ENCODE results near the gene CHERP. TPM values are rescaled to one million over a fixed set of nuclear protein-coding genes. Genes with fewer than 3 reads are reported as not detected.

The CHERP gene
- total and polyA plus RNA-seq, 2 of the 13 experiments (the other 11 are each of a cell fraction or from before 2014, with no cell fraction given) = 4.3 to 5.4 TPM

DNA sequence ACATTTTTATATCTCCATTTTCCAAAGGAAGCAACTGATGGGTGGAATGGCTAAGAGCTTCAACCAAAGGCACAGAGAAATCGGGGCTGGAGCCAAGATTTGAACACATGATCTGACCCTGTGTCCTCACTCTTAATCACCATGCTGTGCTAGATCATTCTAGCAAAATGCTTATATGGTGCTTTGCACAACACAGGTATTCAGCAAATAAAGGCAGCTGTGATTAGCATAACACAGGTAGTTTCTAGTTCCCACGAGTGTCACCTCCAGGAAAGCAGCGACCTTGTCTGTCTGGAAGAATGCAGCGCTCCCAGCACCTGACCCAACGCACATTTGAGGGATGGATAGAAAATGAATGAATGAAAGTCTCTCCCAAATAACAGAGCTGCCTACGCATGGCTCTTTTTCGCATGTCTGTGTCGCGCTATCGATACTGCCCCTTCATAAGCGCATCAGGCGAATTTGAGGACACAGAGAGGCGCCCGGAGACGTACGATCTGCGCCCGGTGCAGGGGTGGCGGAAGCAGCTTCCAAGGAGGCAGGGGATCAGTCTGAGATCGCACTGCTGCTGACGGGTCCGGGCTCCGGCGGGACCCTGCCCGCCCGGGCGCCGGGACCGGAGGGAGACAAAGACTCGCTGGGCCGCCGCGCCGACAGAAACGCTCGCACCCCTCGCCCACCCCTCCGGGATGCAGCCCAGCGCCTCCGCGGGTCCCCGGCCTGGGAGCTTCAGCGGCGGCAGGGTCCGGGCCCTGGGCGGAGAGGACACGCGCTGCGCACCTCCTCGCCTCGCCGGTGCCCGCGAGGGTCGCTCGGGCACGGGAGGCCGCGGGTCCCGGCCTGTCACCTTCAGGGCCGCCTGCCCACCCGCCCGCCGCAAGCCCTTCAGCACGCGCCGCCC is 71.1 kb downstream of the CHERP start:
- ATAC-seq (peak; percentile 6; the same call in 2 of the 3 replicates), DNase-seq (ENCODE audit: low spot score) (no peak), FAIRE-seq (no peak)
- TSS peak; percentile 66 for BruUV-seq (replicated peaks)
- no peaks in the 10 kb centered on the region for H3K27me3 ChIP-seq (ENCODE audit: control insufficient read depth in 1 of 2, insufficient read depth in 2 of 2, low read length in 2 of 2)
- H3K4me1 ChIP-seq (ENCODE audit: insufficient read depth, low read length) = peaks cover 68% of the 10 kb centered on the region
- H3K9me3 ChIP-seq (ENCODE audit: low read length) = peaks cover 6% of the 10 kb centered on the region
- H3K36me3 ChIP-seq (replicated peaks in 1 of 2; ENCODE audit: control insufficient read depth in 1 of 2, insufficient read depth in 2 of 2, low read length in 2 of 2) = no peaks in the 10 kb centered on the region
- 2% methylated on average over 23 of the region's 67 CpGs for WGBS (ENCODE audit: low lambda C conversion rate)
- POLR2A ChIA-PET = interaction anchor here (0.9 to 1.1 kb wide), 2 partner anchors 13 to 25 kb away, joined by 3 read pairs; partner anchors contain the start of genes C19orf44 and CALR3
- intact Hi-C loops (cut with micrococcal nuclease; ENCODE audit: unreplicated experiment) (no loop called here), in situ Hi-C loops (cut with HindIII; ENCODE audit: extremely low pct_ligation_motif_present, low pct_unique_long_range_greater_than_20kb) (no loop called here)
- peak overlapping the region; percentile 29 for H3K27ac ChIP-seq (ENCODE audit: extremely low read length, insufficient read depth, low read length)
- peak overlapping the region; percentile 93 to 98 (median 97) for H3K4me3 ChIP-seq (replicated peaks in 1 of 3; ENCODE audit: insufficient read depth in 1 of 3, low read depth in 2 of 3, low read length in 3 of 3)
- H3K79me2 ChIP-seq (ENCODE audit: insufficient read depth, low read length) = peaks cover 51% of the 10 kb centered on the region
- peak overlapping the region; percentile 88 for H3K4me2 ChIP-seq (ENCODE audit: low read depth, low read length)
- CTCF ChIA-PET (ENCODE audit: low intra/inter-chr PET ratio, low total read pairs) = no interaction called here
- peaks cover 7% of the 10 kb centered on the region for H4K20me1 ChIP-seq (ENCODE audit: insufficient read depth, low read length)
- peak overlapping the region; percentile 83 for H3K9ac ChIP-seq (ENCODE audit: insufficient read depth, low read depth, low read length)
- H2AFZ ChIP-seq (ENCODE audit: low read length) = no peak overlapping the region
- TF ChIP-seq ZNF775 (CRISPR knock-in tag; IDR thresholded peaks at IDR 0.05; ENCODE audit: borderline replicate concordance) (no peak), ZNF160 (CRISPR knock-in tag; IDR thresholded peaks at IDR 0.05) (0 out of 2 replicates have a peak, but pooled peaks have one; percentile 9), ZNF790 (CRISPR knock-in tag; IDR thresholded peaks at IDR 0.05; ENCODE audit: borderline replicate concordance) (no peak), MTF1 (CRISPR knock-in tag; IDR thresholded peaks at IDR 0.05) (0 out of 2 replicates have a peak, but pooled peaks have one; percentile 26)
- TF ChIP-seq, protein P1, sequence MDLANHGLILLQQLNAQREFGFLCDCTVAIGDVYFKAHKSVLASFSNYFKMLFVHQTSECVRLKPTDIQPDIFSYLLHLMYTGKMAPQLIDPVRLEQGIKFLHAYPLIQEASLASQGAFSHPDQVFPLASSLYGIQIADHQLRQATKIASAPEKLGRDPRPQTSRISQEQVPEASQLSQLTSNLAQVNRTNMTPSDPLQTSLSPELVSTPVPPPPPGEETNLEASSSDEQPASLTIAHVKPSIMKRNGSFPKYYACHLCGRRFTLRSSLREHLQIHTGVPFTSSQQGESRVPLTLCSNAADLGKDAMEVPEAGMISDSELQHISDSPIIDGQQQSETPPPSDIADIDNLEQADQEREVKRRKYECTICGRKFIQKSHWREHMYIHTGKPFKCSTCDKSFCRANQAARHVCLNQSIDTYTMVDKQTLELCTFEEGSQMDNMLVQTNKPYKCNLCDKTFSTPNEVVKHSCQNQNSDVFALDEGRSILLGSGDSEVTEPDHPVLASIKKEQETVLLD (CRISPR knock-in tag; IDR thresholded peaks at IDR 0.05; ENCODE audit: low read depth) = 0 out of 2 replicates have a peak, but pooled peaks have one; percentile 7
- TF ChIP-seq, protein P2, sequence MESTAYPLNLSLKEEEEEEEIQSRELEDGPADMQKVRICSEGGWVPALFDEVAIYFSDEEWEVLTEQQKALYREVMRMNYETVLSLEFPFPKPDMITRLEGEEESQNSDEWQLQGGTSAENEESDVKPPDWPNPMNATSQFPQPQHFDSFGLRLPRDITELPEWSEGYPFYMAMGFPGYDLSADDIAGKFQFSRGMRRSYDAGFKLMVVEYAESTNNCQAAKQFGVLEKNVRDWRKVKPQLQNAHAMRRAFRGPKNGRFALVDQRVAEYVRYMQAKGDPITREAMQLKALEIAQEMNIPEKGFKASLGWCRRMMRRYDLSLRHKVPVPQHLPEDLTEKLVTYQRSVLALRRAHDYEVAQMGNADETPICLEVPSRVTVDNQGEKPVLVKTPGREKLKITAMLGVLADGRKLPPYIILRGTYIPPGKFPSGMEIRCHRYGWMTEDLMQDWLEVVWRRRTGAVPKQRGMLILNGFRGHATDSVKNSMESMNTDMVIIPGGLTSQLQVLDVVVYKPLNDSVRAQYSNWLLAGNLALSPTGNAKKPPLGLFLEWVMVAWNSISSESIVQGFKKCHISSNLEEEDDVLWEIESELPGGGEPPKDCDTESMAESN (CRISPR knock-in tag; conservative IDR thresholded peaks at IDR 0.05) = 0 out of 2 replicates have a peak, but pooled peaks have one; percentile 26
- TF ChIP-seq, protein P3, sequence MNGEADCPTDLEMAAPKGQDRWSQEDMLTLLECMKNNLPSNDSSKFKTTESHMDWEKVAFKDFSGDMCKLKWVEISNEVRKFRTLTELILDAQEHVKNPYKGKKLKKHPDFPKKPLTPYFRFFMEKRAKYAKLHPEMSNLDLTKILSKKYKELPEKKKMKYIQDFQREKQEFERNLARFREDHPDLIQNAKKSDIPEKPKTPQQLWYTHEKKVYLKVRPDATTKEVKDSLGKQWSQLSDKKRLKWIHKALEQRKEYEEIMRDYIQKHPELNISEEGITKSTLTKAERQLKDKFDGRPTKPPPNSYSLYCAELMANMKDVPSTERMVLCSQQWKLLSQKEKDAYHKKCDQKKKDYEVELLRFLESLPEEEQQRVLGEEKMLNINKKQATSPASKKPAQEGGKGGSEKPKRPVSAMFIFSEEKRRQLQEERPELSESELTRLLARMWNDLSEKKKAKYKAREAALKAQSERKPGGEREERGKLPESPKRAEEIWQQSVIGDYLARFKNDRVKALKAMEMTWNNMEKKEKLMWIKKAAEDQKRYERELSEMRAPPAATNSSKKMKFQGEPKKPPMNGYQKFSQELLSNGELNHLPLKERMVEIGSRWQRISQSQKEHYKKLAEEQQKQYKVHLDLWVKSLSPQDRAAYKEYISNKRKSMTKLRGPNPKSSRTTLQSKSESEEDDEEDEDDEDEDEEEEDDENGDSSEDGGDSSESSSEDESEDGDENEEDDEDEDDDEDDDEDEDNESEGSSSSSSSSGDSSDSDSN (CRISPR knock-in tag; IDR thresholded peaks at IDR 0.05) = peak; percentile 47; the same call in 1 of the 2 replicates
- TF ChIP-seq, protein P4, sequence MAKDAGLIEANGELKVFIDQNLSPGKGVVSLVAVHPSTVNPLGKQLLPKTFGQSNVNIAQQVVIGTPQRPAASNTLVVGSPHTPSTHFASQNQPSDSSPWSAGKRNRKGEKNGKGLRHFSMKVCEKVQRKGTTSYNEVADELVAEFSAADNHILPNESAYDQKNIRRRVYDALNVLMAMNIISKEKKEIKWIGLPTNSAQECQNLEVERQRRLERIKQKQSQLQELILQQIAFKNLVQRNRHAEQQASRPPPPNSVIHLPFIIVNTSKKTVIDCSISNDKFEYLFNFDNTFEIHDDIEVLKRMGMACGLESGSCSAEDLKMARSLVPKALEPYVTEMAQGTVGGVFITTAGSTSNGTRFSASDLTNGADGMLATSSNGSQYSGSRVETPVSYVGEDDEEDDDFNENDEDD (CRISPR knock-in tag; IDR thresholded peaks at IDR 0.05; ENCODE audit: borderline replicate concordance) = no peak
- TF ChIP-seq, protein P5, sequence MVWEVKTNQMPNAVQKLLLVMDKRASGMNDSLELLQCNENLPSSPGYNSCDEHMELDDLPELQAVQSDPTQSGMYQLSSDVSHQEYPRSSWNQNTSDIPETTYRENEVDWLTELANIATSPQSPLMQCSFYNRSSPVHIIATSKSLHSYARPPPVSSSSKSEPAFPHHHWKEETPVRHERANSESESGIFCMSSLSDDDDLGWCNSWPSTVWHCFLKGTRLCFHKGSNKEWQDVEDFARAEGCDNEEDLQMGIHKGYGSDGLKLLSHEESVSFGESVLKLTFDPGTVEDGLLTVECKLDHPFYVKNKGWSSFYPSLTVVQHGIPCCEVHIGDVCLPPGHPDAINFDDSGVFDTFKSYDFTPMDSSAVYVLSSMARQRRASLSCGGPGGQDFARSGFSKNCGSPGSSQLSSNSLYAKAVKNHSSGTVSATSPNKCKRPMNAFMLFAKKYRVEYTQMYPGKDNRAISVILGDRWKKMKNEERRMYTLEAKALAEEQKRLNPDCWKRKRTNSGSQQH (CRISPR knock-in tag; IDR thresholded peaks at IDR 0.05; ENCODE audit: low read depth) = peak; percentile 41; the same call in 1 of the 2 replicates

Data from HepG2 (cell line).